Gastrocnemius medialis (tissue), 4 donors: ENCODE measurements around the gene BCAP31.
"Not testable (repeated sequence)": the region's sequence is repeated elsewhere in the genome, so short reads cannot be mapped to it uniquely, and the experiment has no call there.

ENCODE experiments used
- POLR2A ChIP-seq, 2 donors: fragments of 450-650 bp; IDR thresholded peaks; one replicate each; pipeline ENCODE4 v1.6.1; 2017; ENCODE audit warnings: antibody characterized with exemption in 2 of 2, mild to moderate bottlenecking in 2 of 2, moderate library complexity in 2 of 2
- TF ChIP-seq, protein P1 (sequence below), 5 experiments: fragments of 450-650 bp in 3 of 5; fragments of 200-600 bp in 2 of 5; sonication (generic) in 2 of 5; IDR thresholded peaks in 4 of 5; conservative IDR thresholded peaks in 1 of 5; 1 replicate in 4 of 5; 2 replicates in 1 of 5; pipeline ENCODE4 v1.5.1; 2016 to 2019; ENCODE audit warnings: antibody characterized with exemption in 5 of 5, mild to moderate bottlenecking in 3 of 5, moderate library complexity in 3 of 5

DNA sequence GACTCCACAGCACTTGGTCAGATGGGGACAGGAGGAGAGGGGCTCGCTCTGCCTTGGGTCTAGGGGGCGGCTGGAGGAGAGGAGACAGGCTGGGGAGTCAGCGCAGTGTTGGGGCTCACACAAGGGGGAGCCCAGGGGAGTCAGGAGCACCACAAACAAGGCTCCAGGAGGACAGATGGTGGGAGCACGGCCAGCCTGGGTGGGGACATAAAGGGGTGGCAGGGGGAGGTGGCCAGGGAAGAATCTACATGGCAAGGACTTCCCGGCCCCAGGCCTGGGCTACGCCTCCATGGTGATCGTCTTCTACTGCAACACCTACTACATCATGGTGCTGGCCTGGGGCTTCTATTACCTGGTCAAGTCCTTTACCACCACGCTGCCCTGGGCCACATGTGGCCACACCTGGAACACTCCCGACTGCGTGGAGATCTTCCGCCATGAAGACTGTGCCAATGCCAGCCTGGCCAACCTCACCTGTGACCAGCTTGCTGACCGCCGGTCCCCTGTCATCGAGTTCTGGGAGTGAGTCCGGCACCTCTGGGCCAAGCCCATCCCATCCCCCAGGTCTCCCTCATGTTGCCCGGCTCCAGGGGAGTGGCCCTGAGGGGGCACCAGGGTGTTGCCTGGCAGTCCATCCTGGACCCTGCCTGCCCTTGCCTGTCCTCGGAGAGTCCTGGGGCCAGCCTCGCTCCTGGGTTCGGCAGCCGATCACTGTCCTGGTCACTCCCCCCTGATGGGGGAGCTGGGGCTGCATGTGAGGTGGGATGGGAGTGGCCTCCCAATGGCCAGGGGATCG is 33.0 kb downstream of the BCAP31 start:
- not testable (repeated sequence) for TF ChIP-seq POLR2A (IDR thresholded peaks at IDR 0.05)
- TF ChIP-seq, protein P1, sequence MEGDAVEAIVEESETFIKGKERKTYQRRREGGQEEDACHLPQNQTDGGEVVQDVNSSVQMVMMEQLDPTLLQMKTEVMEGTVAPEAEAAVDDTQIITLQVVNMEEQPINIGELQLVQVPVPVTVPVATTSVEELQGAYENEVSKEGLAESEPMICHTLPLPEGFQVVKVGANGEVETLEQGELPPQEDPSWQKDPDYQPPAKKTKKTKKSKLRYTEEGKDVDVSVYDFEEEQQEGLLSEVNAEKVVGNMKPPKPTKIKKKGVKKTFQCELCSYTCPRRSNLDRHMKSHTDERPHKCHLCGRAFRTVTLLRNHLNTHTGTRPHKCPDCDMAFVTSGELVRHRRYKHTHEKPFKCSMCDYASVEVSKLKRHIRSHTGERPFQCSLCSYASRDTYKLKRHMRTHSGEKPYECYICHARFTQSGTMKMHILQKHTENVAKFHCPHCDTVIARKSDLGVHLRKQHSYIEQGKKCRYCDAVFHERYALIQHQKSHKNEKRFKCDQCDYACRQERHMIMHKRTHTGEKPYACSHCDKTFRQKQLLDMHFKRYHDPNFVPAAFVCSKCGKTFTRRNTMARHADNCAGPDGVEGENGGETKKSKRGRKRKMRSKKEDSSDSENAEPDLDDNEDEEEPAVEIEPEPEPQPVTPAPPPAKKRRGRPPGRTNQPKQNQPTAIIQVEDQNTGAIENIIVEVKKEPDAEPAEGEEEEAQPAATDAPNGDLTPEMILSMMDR (IDR thresholded peaks at IDR 0.05 in 4 of 5, conservative IDR thresholded peaks at IDR 0.05 in 1 of 5), result not testable (repeated sequence)
